ENCODE results near the gene GMNN.
"Not testable (repeated sequence)": the region's sequence is repeated elsewhere in the genome, so short reads cannot be mapped to it uniquely, and the experiment has no call there.

Gene GMNN

DNA sequence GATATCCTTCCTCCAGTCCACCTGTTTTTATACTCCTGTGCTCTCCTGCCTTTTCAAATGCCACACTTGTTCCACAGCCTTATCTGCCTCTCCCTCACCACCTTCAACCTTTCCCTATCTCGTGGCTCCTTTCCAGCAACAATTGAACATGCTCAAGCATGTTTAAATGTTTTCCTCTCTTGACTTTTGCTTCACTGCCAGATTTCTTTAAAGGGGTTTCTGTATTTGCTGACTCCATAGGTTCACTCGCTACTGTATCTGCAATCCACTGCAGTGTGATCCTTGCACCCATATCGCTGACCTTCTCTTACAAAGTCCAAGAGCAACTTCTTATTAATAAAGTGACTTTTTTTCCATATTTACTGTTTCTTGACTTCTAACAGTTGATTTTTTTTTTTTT is 11.2 kb upstream of the GMNN start:
- no peak overlapping the region for H3K4me3 ChIP-seq (ENCODE audit: low read length)
- no CpG with 5 or more reads among the region's 3 CpGs for WGBS (ENCODE audit: extremely low coverage, insufficient coverage, low lambda C conversion rate)
- no peak overlapping the region for H3K4me2 ChIP-seq (ENCODE audit: low read length)
- no peak overlapping the region for H3K27ac ChIP-seq (ENCODE audit: low read depth, low read length)
- no peak overlapping the region for H3K4ac ChIP-seq (ENCODE audit: low read depth, low read length)
- no peak overlapping the region for H2BK15ac ChIP-seq (replicated peaks; ENCODE audit: low read depth)
- DNase-seq, result no peak
- H3K79me2 ChIP-seq (ENCODE audit: control insufficient read depth, insufficient read depth, low read length), result no peaks in the 10 kb centered on the region
- no peak overlapping the region for H3K18ac ChIP-seq (ENCODE audit: low read length)
- H3K27me3 ChIP-seq (ENCODE audit: insufficient read depth, low read length, poor library complexity), result no peaks in the 10 kb centered on the region
- H3K79me1 ChIP-seq (ENCODE audit: low read length), result no peaks in the 10 kb centered on the region
- no peak overlapping the region for H4K5ac ChIP-seq (ENCODE audit: low read length)
- no peak overlapping the region for H3K56ac ChIP-seq (ENCODE audit: low read length)
- H2AK5ac ChIP-seq (ENCODE audit: low read length), result no peak overlapping the region
- no peak overlapping the region for H4K8ac ChIP-seq (ENCODE audit: low read depth, low read length)
- no peak overlapping the region for H2BK5ac ChIP-seq (ENCODE audit: low read length)
- H2BK120ac ChIP-seq (ENCODE audit: low read depth, low read length), result no peak overlapping the region
- no peaks in the 10 kb centered on the region for H3K4me1 ChIP-seq (ENCODE audit: control insufficient read depth, low read depth, low read length)
- H3K9ac ChIP-seq (ENCODE audit: low read length), result no peak overlapping the region
- H3K36me3 ChIP-seq (ENCODE audit: control insufficient read depth, insufficient read depth, low read length), result no peaks in the 10 kb centered on the region
- H3K23ac ChIP-seq (ENCODE audit: low read length), result no peak overlapping the region

- H3K79me1 ChIP-seq (ENCODE audit: low read length); H4K5ac ChIP-seq (ENCODE audit: low read length); H3K9ac ChIP-seq (ENCODE audit: low read length); H2BK5ac ChIP-seq (ENCODE audit: low read length); H2AK5ac ChIP-seq (ENCODE audit: low read length); H3K4me1 ChIP-seq (ENCODE audit: control insufficient read depth, low read depth, low read length); H3K27me3 ChIP-seq (ENCODE audit: insufficient read depth, low read length, poor library complexity); H3K4ac ChIP-seq (ENCODE audit: low read depth, low read length); H3K23ac ChIP-seq (ENCODE audit: low read length); H3K4me3 ChIP-seq (ENCODE audit: low read length); H3K18ac ChIP-seq (ENCODE audit: low read length); H3K4me2 ChIP-seq (ENCODE audit: low read length); H2BK120ac ChIP-seq (ENCODE audit: low read depth, low read length); H3K56ac ChIP-seq (ENCODE audit: low read length); H3K79me2 ChIP-seq (ENCODE audit: control insufficient read depth, insufficient read depth, low read length); H4K8ac ChIP-seq (ENCODE audit: low read depth, low read length); H3K27ac ChIP-seq (ENCODE audit: low read depth, low read length); H3K36me3 ChIP-seq (ENCODE audit: control insufficient read depth, insufficient read depth, low read length); H2BK15ac ChIP-seq (replicated peaks; ENCODE audit: low read depth); DNase-seq: not testable (repeated sequence)
- no CpG with 5 or more reads among the region's 20 CpGs for WGBS (ENCODE audit: extremely low coverage, insufficient coverage, low lambda C conversion rate)
These were observed 9.6 kb upstream of the GMNN start for GRCh38 chr6:24764833-24765828.

- not testable (repeated sequence) for H3K4me2 ChIP-seq (ENCODE audit: low read length); H3K27ac ChIP-seq (ENCODE audit: low read depth, low read length); H3K27me3 ChIP-seq (ENCODE audit: insufficient read depth, low read length, poor library complexity); H3K23ac ChIP-seq (ENCODE audit: low read length); H3K79me1 ChIP-seq (ENCODE audit: low read length); H2BK5ac ChIP-seq (ENCODE audit: low read length); H2BK15ac ChIP-seq (replicated peaks; ENCODE audit: low read depth); H2BK120ac ChIP-seq (ENCODE audit: low read depth, low read length); H3K4me1 ChIP-seq (ENCODE audit: control insufficient read depth, low read depth, low read length); H3K4ac ChIP-seq (ENCODE audit: low read depth, low read length); DNase-seq; H3K18ac ChIP-seq (ENCODE audit: low read length); H2AK5ac ChIP-seq (ENCODE audit: low read length); H3K36me3 ChIP-seq (ENCODE audit: control insufficient read depth, insufficient read depth, low read length); H3K4me3 ChIP-seq (ENCODE audit: low read length); H3K56ac ChIP-seq (ENCODE audit: low read length); H3K79me2 ChIP-seq (ENCODE audit: control insufficient read depth, insufficient read depth, low read length); H4K8ac ChIP-seq (ENCODE audit: low read depth, low read length); H3K9ac ChIP-seq (ENCODE audit: low read length); H4K5ac ChIP-seq (ENCODE audit: low read length)
- WGBS (ENCODE audit: extremely low coverage, insufficient coverage, low lambda C conversion rate), result no CpG with 5 or more reads among the region's 26 CpGs
These were observed 8.8 kb upstream of the GMNN start for GRCh38 chr6:24765968-24766367.

GRCh38 chr6:24766680-24767462 is 7.9 kb upstream of the GMNN start:
- Histone ChIP-seq H3K9ac (ENCODE audit: low read length) (no peak overlapping the region), H3K4me1 (ENCODE audit: control insufficient read depth, low read depth, low read length) (no peaks in the 10 kb centered on the region), H3K4ac (ENCODE audit: low read depth, low read length) (no peak overlapping the region), H2BK5ac (ENCODE audit: low read length) (no peak overlapping the region), H2BK15ac (replicated peaks; ENCODE audit: low read depth) (no peak overlapping the region), H3K36me3 (ENCODE audit: control insufficient read depth, insufficient read depth, low read length) (no peaks in the 10 kb centered on the region), H3K23ac (ENCODE audit: low read length) (no peak overlapping the region), H4K5ac (ENCODE audit: low read length) (no peak overlapping the region), H3K27me3 (ENCODE audit: insufficient read depth, low read length, poor library complexity) (no peaks in the 10 kb centered on the region), H3K4me3 (ENCODE audit: low read length) (no peak overlapping the region), H3K27ac (ENCODE audit: low read depth, low read length) (no peak overlapping the region), H2BK120ac (ENCODE audit: low read depth, low read length) (no peak overlapping the region), H2AK5ac (ENCODE audit: low read length) (no peak overlapping the region), H3K79me1 (ENCODE audit: low read length) (no peaks in the 10 kb centered on the region), H3K18ac (ENCODE audit: low read length) (no peak overlapping the region), H4K8ac (ENCODE audit: low read depth, low read length) (no peak overlapping the region), H3K4me2 (ENCODE audit: low read length) (no peak overlapping the region), H3K56ac (ENCODE audit: low read length) (no peak overlapping the region), H3K79me2 (ENCODE audit: control insufficient read depth, insufficient read depth, low read length) (no peaks in the 10 kb centered on the region)
- 100% methylated on average over 1 of the region's 9 CpGs for WGBS (ENCODE audit: extremely low coverage, insufficient coverage, low lambda C conversion rate)
- DNase-seq, result no peak

GRCh38 chr6:24768361-24768760 is 6.4 kb upstream of the GMNN start:
- no peak overlapping the region for H3K23ac ChIP-seq (ENCODE audit: low read length)
- H2BK15ac ChIP-seq (replicated peaks; ENCODE audit: low read depth), result no peak overlapping the region
- H4K5ac ChIP-seq (ENCODE audit: low read length), result no peak overlapping the region
- no peak overlapping the region for H3K56ac ChIP-seq (ENCODE audit: low read length)
- no peak overlapping the region for H3K27ac ChIP-seq (ENCODE audit: low read depth, low read length)
- H3K79me1 ChIP-seq (ENCODE audit: low read length), result no peaks in the 10 kb centered on the region
- no peaks in the 10 kb centered on the region for H3K79me2 ChIP-seq (ENCODE audit: control insufficient read depth, insufficient read depth, low read length)
- H3K9ac ChIP-seq (ENCODE audit: low read length), result no peak overlapping the region
- no peak overlapping the region for H3K4ac ChIP-seq (ENCODE audit: low read depth, low read length)
- no peaks in the 10 kb centered on the region for H3K36me3 ChIP-seq (ENCODE audit: control insufficient read depth, insufficient read depth, low read length)
- H3K4me3 ChIP-seq (ENCODE audit: low read length), result no peak overlapping the region
- H3K4me2 ChIP-seq (ENCODE audit: low read length), result no peak overlapping the region
- H2BK120ac ChIP-seq (ENCODE audit: low read depth, low read length), result no peak overlapping the region
- no peaks in the 10 kb centered on the region for H3K4me1 ChIP-seq (ENCODE audit: control insufficient read depth, low read depth, low read length)
- no peaks in the 10 kb centered on the region for H3K27me3 ChIP-seq (ENCODE audit: insufficient read depth, low read length, poor library complexity)
- whole genome bisulfite sequencing (ENCODE audit: extremely low coverage, insufficient coverage, low lambda C conversion rate), result no CpG with 5 or more reads among the region's 5 CpGs
- H3K18ac ChIP-seq (ENCODE audit: low read length), result no peak overlapping the region
- H2BK5ac ChIP-seq (ENCODE audit: low read length), result no peak overlapping the region
- no peak overlapping the region for H2AK5ac ChIP-seq (ENCODE audit: low read length)
- no peak overlapping the region for H4K8ac ChIP-seq (ENCODE audit: low read depth, low read length)
- no peak for DNase-seq

Data from mesendoderm (in vitro differentiated cells).